Measurements from ENCODE around the gene EFCAB12. TPM values are rescaled to one million over a fixed set of nuclear protein-coding genes. Genes with fewer than 3 reads are reported as not detected.

Gene EFCAB12
- total RNA-seq, 1 experiment from 2014 or later: 0.71 TPM

DNA sequence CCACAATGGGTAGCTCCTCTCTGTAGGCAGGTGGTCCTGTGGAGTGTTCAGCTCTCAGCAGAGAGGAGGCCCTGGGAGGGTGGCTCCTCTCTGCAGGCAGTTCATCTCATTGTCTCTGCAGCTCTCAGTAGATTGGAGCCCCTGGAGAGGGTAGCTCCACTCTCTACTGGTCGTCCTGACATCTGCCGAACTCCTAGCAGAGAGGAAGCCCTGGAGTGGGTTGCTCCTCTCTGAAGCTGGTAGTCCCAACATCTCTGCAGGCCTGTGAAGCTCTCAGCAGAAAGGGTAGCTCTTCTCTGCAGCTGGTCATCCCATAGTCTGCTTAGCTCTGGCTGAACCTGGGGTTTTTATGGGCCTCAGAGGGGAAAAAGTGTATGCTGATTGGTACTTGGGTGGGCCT is 50.8 kb downstream of the EFCAB12 start:
- ChIA-PET POLR2A (ENCODE audit: low non-redundant PET) (interaction anchor here (0.6 kb wide), 1 partner anchor 8 kb away, joined by 3 read pairs; no protein-coding TSS in a partner anchor), CTCF (no interaction called here)
- H3K36me3 ChIP-seq (ENCODE audit: insufficient read depth, low read length, poor library complexity, severe bottlenecking): no peaks in the 10 kb centered on the region
- DNase-seq (ENCODE audit: low spot score): no peak
- H3K27ac ChIP-seq (ENCODE audit: low read depth, low read length, poor library complexity, severe bottlenecking): no peak overlapping the region
- no peak overlapping the region for H3K4me3 ChIP-seq (ENCODE audit: low read depth, low read length, poor library complexity, severe bottlenecking)
- H3K27me3 ChIP-seq (replicated peaks; ENCODE audit: insufficient read depth, low read depth, low read length, poor library complexity): no peaks in the 10 kb centered on the region
- intact Hi-C loops (cut with micrococcal nuclease; ENCODE audit: unreplicated experiment): no loop called here
- BruUV-seq (replicated peaks): no TSS peak
- TF ChIP-seq EZH2 (IDR thresholded peaks at IDR 0.05; ENCODE audit: borderline replicate concordance, low read depth, low read length, poor library complexity, severe bottlenecking): no peak
- TF ChIP-seq, protein P1, sequence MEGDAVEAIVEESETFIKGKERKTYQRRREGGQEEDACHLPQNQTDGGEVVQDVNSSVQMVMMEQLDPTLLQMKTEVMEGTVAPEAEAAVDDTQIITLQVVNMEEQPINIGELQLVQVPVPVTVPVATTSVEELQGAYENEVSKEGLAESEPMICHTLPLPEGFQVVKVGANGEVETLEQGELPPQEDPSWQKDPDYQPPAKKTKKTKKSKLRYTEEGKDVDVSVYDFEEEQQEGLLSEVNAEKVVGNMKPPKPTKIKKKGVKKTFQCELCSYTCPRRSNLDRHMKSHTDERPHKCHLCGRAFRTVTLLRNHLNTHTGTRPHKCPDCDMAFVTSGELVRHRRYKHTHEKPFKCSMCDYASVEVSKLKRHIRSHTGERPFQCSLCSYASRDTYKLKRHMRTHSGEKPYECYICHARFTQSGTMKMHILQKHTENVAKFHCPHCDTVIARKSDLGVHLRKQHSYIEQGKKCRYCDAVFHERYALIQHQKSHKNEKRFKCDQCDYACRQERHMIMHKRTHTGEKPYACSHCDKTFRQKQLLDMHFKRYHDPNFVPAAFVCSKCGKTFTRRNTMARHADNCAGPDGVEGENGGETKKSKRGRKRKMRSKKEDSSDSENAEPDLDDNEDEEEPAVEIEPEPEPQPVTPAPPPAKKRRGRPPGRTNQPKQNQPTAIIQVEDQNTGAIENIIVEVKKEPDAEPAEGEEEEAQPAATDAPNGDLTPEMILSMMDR (conservative IDR thresholded peaks at IDR 0.05; ENCODE audit: low read depth, low read length): no peak
- no peaks in the 10 kb centered on the region for H3K4me1 ChIP-seq (ENCODE audit: insufficient read depth, low read length, poor library complexity, severe bottlenecking)
- peaks cover 4% of the 10 kb centered on the region for H3K9me3 ChIP-seq (ENCODE audit: low read depth, low read length, poor library complexity, severe bottlenecking)

GRCh38 chr3:129375099-129375498 is 53.3 kb downstream of the EFCAB12 start:
- Histone ChIP-seq H3K4me1 (ENCODE audit: insufficient read depth, low read length, poor library complexity, severe bottlenecking) (no peaks in the 10 kb centered on the region), H3K9me3 (ENCODE audit: low read depth, low read length, poor library complexity, severe bottlenecking) (peaks cover 4% of the 10 kb centered on the region), H3K36me3 (ENCODE audit: insufficient read depth, low read length, poor library complexity, severe bottlenecking) (no peaks in the 10 kb centered on the region), H3K4me3 (ENCODE audit: low read depth, low read length, poor library complexity, severe bottlenecking) (no peak overlapping the region), H3K27me3 (replicated peaks; ENCODE audit: insufficient read depth, low read depth, low read length, poor library complexity) (no peaks in the 10 kb centered on the region), H3K27ac (ENCODE audit: low read depth, low read length, poor library complexity, severe bottlenecking) (no peak overlapping the region)
- CTCF ChIA-PET: no interaction called here
- no TSS peak for BruUV-seq (replicated peaks)
- DNase-seq (ENCODE audit: low spot score): no peak
- intact Hi-C loops (cut with micrococcal nuclease; ENCODE audit: unreplicated experiment): no loop called here
- TF ChIP-seq, protein P1 (conservative IDR thresholded peaks at IDR 0.05; ENCODE audit: low read depth, low read length): no peak
- TF ChIP-seq EZH2 (IDR thresholded peaks at IDR 0.05; ENCODE audit: borderline replicate concordance, low read depth, low read length, poor library complexity, severe bottlenecking): no peak
- POLR2A ChIA-PET (ENCODE audit: low non-redundant PET): no interaction called here

- BruUV-seq (replicated peaks): no TSS peak
- H3K36me3 ChIP-seq (ENCODE audit: insufficient read depth, low read length, poor library complexity, severe bottlenecking): no peaks in the 10 kb centered on the region
- CTCF ChIA-PET: no interaction called here
- TF ChIP-seq EZH2 (IDR thresholded peaks at IDR 0.05; ENCODE audit: borderline replicate concordance, low read depth, low read length, poor library complexity, severe bottlenecking): no peak
- TF ChIP-seq, protein P1 (conservative IDR thresholded peaks at IDR 0.05; ENCODE audit: low read depth, low read length): no peak
- intact Hi-C loops (cut with micrococcal nuclease; ENCODE audit: unreplicated experiment): no loop called here
- H3K27ac ChIP-seq (ENCODE audit: low read depth, low read length, poor library complexity, severe bottlenecking): no peak overlapping the region
- POLR2A ChIA-PET (ENCODE audit: low non-redundant PET): no interaction called here
- no peak for DNase-seq (ENCODE audit: low spot score)
- H3K9me3 ChIP-seq (ENCODE audit: low read depth, low read length, poor library complexity, severe bottlenecking): no peaks in the 10 kb centered on the region
- H3K4me1 ChIP-seq (ENCODE audit: insufficient read depth, low read length, poor library complexity, severe bottlenecking): no peaks in the 10 kb centered on the region
- H3K4me3 ChIP-seq (ENCODE audit: low read depth, low read length, poor library complexity, severe bottlenecking): no peak overlapping the region
- no peaks in the 10 kb centered on the region for H3K27me3 ChIP-seq (replicated peaks; ENCODE audit: insufficient read depth, low read depth, low read length, poor library complexity)
These were observed 57.2 kb downstream of the EFCAB12 start for GRCh38 chr3:129371041-129371826.

All from A673 (cell line).